ENCODE data around the gene KDM4B. TPM values are rescaled to one million over a fixed set of nuclear protein-coding genes. Genes with fewer than 3 reads are reported as not detected.
A peak's percentile ranks its signal among the peaks of the same experiment; 100 is the strongest.

KDM4B gene
- total RNA-seq, 8 experiments from 2014 or later = 15.7 to 48.0 (median 33.0) TPM

- 68 to 100% (median 96%) methylated on average over 1 to 4 of the region's 10 CpGs; no CpG with 5 or more reads in 4 of the 10 experiments for WGBS, 10 experiments
- ATAC-seq (replicated peaks in 6 of 8) = peak in 1 of 8 experiments; percentile 75
- peak overlapping the region; percentile 30 to 76 for H3K27ac ChIP-seq
- H3K4me3 ChIP-seq = no peak overlapping the region
- peaks cover 34 to 42% of the 10 kb centered on the region in 2 donors for H3K4me1 ChIP-seq (replicated peaks in 1 of 2)
- in situ Hi-C loops (cut with MboI; ENCODE audit: low pct_unique_long_range_greater_than_20kb in 2 of 9, low sequenced_read_pairs in 9 of 9, unreplicated experiment in 9 of 9) = no loop called here
These were observed 165.8 kb downstream of the KDM4B start for GRCh38 chr19:5134691-5135090.

- H3K27ac ChIP-seq = peak overlapping the region; percentile 30 to 76
- ATAC-seq (replicated peaks in 6 of 8) = peak in 5 of 8 experiments; percentile 39 to 79 (median 42)
- in situ Hi-C loops (cut with MboI; ENCODE audit: low pct_unique_long_range_greater_than_20kb in 2 of 9, low sequenced_read_pairs in 9 of 9, unreplicated experiment in 9 of 9) = no loop called here
- no peak overlapping the region for H3K4me3 ChIP-seq
- peaks cover 31% of the 10 kb centered on the region in 2 donors for H3K4me1 ChIP-seq (replicated peaks in 1 of 2)
- 20 to 64% (median 38%) methylated on average over 1 to 8 of the region's 25 CpGs; no CpG with 5 or more reads in 4 of the 10 experiments for WGBS, 10 experiments
These were observed 167.4 kb downstream of the KDM4B start for GRCh38 chr19:5136073-5136855.

GRCh38 chr19:5137114-5137513 is 168.2 kb downstream of the KDM4B start:
- WGBS, 10 experiments = 83% methylated on average over 3 of the region's 22 CpGs; no CpG with 5 or more reads in 9 of the 10 experiments
- Histone ChIP-seq H3K27ac (peak overlapping the region in 1 of 2 donors; percentile 76), H3K4me1 (replicated peaks in 1 of 2) (peaks cover 24 to 25% of the 10 kb centered on the region in 2 donors), H3K4me3 (no peak overlapping the region)
- no peak for ATAC-seq (replicated peaks in 6 of 8)
- in situ Hi-C loops (cut with MboI; ENCODE audit: low pct_unique_long_range_greater_than_20kb in 2 of 9, low sequenced_read_pairs in 9 of 9, unreplicated experiment in 9 of 9) = no loop called here

GRCh38 chr19:5137571-5138124 is 168.7 kb downstream of the KDM4B start:
- H3K4me1 ChIP-seq (replicated peaks in 1 of 2) = peaks cover 19 to 20% of the 10 kb centered on the region in 2 donors
- H3K27ac ChIP-seq = no peak overlapping the region
- 88 to 90% methylated on average over 4 to 7 of the region's 29 CpGs; no CpG with 5 or more reads in 8 of the 10 experiments for WGBS, 10 experiments
- H3K4me3 ChIP-seq = no peak overlapping the region
- ATAC-seq (replicated peaks in 6 of 8) = peak in 1 of 8 experiments; percentile 14
- in situ Hi-C loops (cut with MboI; ENCODE audit: low pct_unique_long_range_greater_than_20kb in 2 of 9, low sequenced_read_pairs in 9 of 9, unreplicated experiment in 9 of 9) = no loop called here

GRCh38 chr19:5138606-5139582 is 170.0 kb downstream of the KDM4B start:
- Histone ChIP-seq H3K27ac (no peak overlapping the region), H3K4me3 (no peak overlapping the region), H3K4me1 (replicated peaks in 1 of 2) (peaks cover 16 to 25% of the 10 kb centered on the region in 2 donors)
- 50 to 100% (median 97%) methylated on average over 2 to 12 of the region's 30 CpGs; no CpG with 5 or more reads in 3 of the 10 experiments for WGBS, 10 experiments
- no peak for ATAC-seq (replicated peaks in 6 of 8)
- in situ Hi-C loops (cut with MboI; ENCODE audit: low pct_unique_long_range_greater_than_20kb in 2 of 9, low sequenced_read_pairs in 9 of 9, unreplicated experiment in 9 of 9) = no loop called here

- 88 to 100% (median 100%) methylated on average over 1 to 10 of the region's 21 CpGs; no CpG with 5 or more reads in 6 of the 10 experiments for WGBS, 10 experiments
- Histone ChIP-seq H3K4me3 (no peak overlapping the region), H3K27ac (no peak overlapping the region), H3K4me1 (replicated peaks in 1 of 2) (peaks cover 16 to 25% of the 10 kb centered on the region in 2 donors)
- in situ Hi-C loops (cut with MboI; ENCODE audit: low pct_unique_long_range_greater_than_20kb in 2 of 9, low sequenced_read_pairs in 9 of 9, unreplicated experiment in 9 of 9) = no loop called here
- ATAC-seq (replicated peaks in 6 of 8) = no peak
These were observed 170.8 kb downstream of the KDM4B start for GRCh38 chr19:5139583-5140325.

- peaks cover 4 to 9% of the 10 kb centered on the region in 2 donors for H3K4me1 ChIP-seq (replicated peaks in 1 of 2)
- no peak overlapping the region for H3K4me3 ChIP-seq
- WGBS, 10 experiments = 84 to 97% (median 93%) methylated on average over 5 to 14 of the region's 37 CpGs; no CpG with 5 or more reads in 6 of the 10 experiments
- in situ Hi-C loops (cut with MboI; ENCODE audit: low pct_unique_long_range_greater_than_20kb in 2 of 9, low sequenced_read_pairs in 9 of 9, unreplicated experiment in 9 of 9) = no loop called here
- no peak overlapping the region for H3K27ac ChIP-seq
- no peak for ATAC-seq (replicated peaks in 6 of 8)
These were observed 172.4 kb downstream of the KDM4B start for GRCh38 chr19:5141129-5141849.

- in situ Hi-C loops (cut with MboI; ENCODE audit: low pct_unique_long_range_greater_than_20kb in 2 of 9, low sequenced_read_pairs in 9 of 9, unreplicated experiment in 9 of 9) = no loop called here
- no peak for ATAC-seq (replicated peaks in 6 of 8)
- Histone ChIP-seq H3K4me1 (replicated peaks in 1 of 2) (peaks cover 0 to 4% of the 10 kb centered on the region in 2 donors), H3K27ac (peak overlapping the region in 1 of 2 donors; percentile 44), H3K4me3 (no peak overlapping the region)
- 90 to 98% (median 91%) methylated on average over 2 to 14 of the region's 36 CpGs; no CpG with 5 or more reads in 7 of the 10 experiments for WGBS, 10 experiments
These were observed 173.2 kb downstream of the KDM4B start for GRCh38 chr19:5141850-5142724.

GRCh38 chr19:5142725-5143097 is 173.8 kb downstream of the KDM4B start:
- 87 to 100% (median 94%) methylated on average over 1 to 20 of the region's 22 CpGs; no CpG with 5 or more reads in 6 of the 10 experiments for WGBS, 10 experiments
- peak overlapping the region in 1 of 2 donors; percentile 44 for H3K27ac ChIP-seq
- no peak overlapping the region for H3K4me3 ChIP-seq
- no peak for ATAC-seq (replicated peaks in 6 of 8)
- peaks cover 0 to 4% of the 10 kb centered on the region in 2 donors for H3K4me1 ChIP-seq (replicated peaks in 1 of 2)
- in situ Hi-C loops (cut with MboI; ENCODE audit: low pct_unique_long_range_greater_than_20kb in 2 of 9, low sequenced_read_pairs in 9 of 9, unreplicated experiment in 9 of 9) = no loop called here

GRCh38 chr19:5143471-5144411 is 174.8 kb downstream of the KDM4B start:
- in situ Hi-C loops (cut with MboI; ENCODE audit: low pct_unique_long_range_greater_than_20kb in 2 of 9, low sequenced_read_pairs in 9 of 9, unreplicated experiment in 9 of 9) = no loop called here
- Histone ChIP-seq H3K4me1 (replicated peaks in 1 of 2) (peaks cover 0 to 4% of the 10 kb centered on the region in 2 donors), H3K4me3 (no peak overlapping the region), H3K27ac (peak overlapping the region in 1 of 2 donors; percentile 33)
- WGBS, 10 experiments = 60 to 100% (median 79%) methylated on average over 1 to 7 of the region's 51 CpGs; no CpG with 5 or more reads in 7 of the 10 experiments
- ATAC-seq (replicated peaks in 6 of 8) = peak in 5 of 8 experiments; percentile 12 to 85 (median 80)

Data from motor neuron (in vitro differentiated cells).